WTC11 (cell line): Measurements from ENCODE around the gene TRA2A. TPM values are rescaled to one million over a fixed set of nuclear protein-coding genes. Genes with fewer than 3 reads are reported as not detected.

Experiments
- AFF4 ChIP-seq: sonication (generic); formaldehyde crosslinking; IDR thresholded peaks from 2 replicates; pipeline ENCODE4 v1.8.1; 2023; ENCODE audit warnings: mild to moderate bottlenecking, missing genetic modification reagents, borderline replicate concordance
- ARID4B ChIP-seq: sonication (generic); formaldehyde crosslinking; IDR thresholded peaks from 2 replicates; pipeline ENCODE4 v1.8.0; 2023; ENCODE audit warnings: missing genetic modification reagents, mild to moderate bottlenecking, borderline replicate concordance
- E2F4 ChIP-seq: sonication (generic); formaldehyde crosslinking; IDR thresholded peaks from 2 replicates; pipeline ENCODE4 v1.8.1; 2022; ENCODE audit warnings: low read depth, mild to moderate bottlenecking, moderate library complexity, missing genetic modification reagents, borderline replicate concordance
- ELF4 ChIP-seq: sonication (generic); formaldehyde crosslinking; IDR thresholded peaks from 2 replicates; pipeline ENCODE4 v1.8.1; 2022; ENCODE audit warnings: low read depth, mild to moderate bottlenecking, moderate library complexity, missing genetic modification reagents
- FOXK1 ChIP-seq: sonication (generic); formaldehyde crosslinking; IDR thresholded peaks from 2 replicates; pipeline ENCODE4 v1.8.0; 2022; ENCODE audit warnings: mild to moderate bottlenecking, moderate library complexity, missing genetic modification reagents
- GABPB1 ChIP-seq: sonication (generic); formaldehyde crosslinking; IDR thresholded peaks from 2 replicates; pipeline ENCODE4 v1.8.1; 2023; ENCODE audit warnings: mild to moderate bottlenecking, missing genetic modification reagents
- NFE2L1 ChIP-seq: sonication (generic); formaldehyde crosslinking; IDR thresholded peaks from 2 replicates; pipeline ENCODE4 v1.8.1; 2023; ENCODE audit warnings: missing genetic modification reagents
- NR1H2 ChIP-seq: sonication (generic); formaldehyde crosslinking; IDR thresholded peaks from 2 replicates; pipeline ENCODE4 v1.9.0; 2021; ENCODE audit warnings: mild to moderate bottlenecking, moderate library complexity, missing genetic modification reagents
- PREB ChIP-seq: sonication (generic); formaldehyde crosslinking; IDR thresholded peaks from 2 replicates; pipeline ENCODE4 v1.8.1; 2022; ENCODE audit warnings: mild to moderate bottlenecking, missing genetic modification reagents, moderate library complexity, borderline replicate concordance
- STAT6 ChIP-seq: sonication (generic); formaldehyde crosslinking; conservative IDR thresholded peaks from 2 replicates; pipeline ENCODE4 v1.8.1; 2023; ENCODE audit warnings: mild to moderate bottlenecking, low read depth, missing genetic modification reagents, moderate library complexity
- TEAD4 ChIP-seq: sonication (generic); formaldehyde crosslinking; IDR thresholded peaks from 2 replicates; pipeline ENCODE4 v1.8.0; 2022; ENCODE audit warnings: mild to moderate bottlenecking, missing genetic modification reagents
- TP53 ChIP-seq: sonication (generic); formaldehyde crosslinking; IDR thresholded peaks from 2 replicates; pipeline ENCODE4 v1.8.1; 2023; ENCODE audit warnings: mild to moderate bottlenecking, missing genetic modification reagents
- ZBTB43 ChIP-seq: sonication (generic); formaldehyde crosslinking; IDR thresholded peaks from 2 replicates; pipeline ENCODE4 v1.8.1; 2023; ENCODE audit warnings: mild to moderate bottlenecking, missing genetic modification reagents
- ZNF219 ChIP-seq: sonication (generic); formaldehyde crosslinking; IDR thresholded peaks from 2 replicates; pipeline ENCODE4 v1.8.0; 2023; ENCODE audit warnings: missing genetic modification reagents, mild to moderate bottlenecking, borderline replicate concordance
- ZNF263 ChIP-seq: sonication (generic); formaldehyde crosslinking; IDR thresholded peaks from 2 replicates; pipeline ENCODE4 v1.8.1; 2022; ENCODE audit warnings: low read depth, mild to moderate bottlenecking, moderate library complexity, missing genetic modification reagents
- total RNA-seq: library from RNA; stranded (reverse); gene quantifications from 3 replicates; pipeline ENCODE4 v1.2.3, GENCODE V29; 2021

TRA2A gene
- total RNA-seq, 1 experiment from 2014 or later: 110 TPM

- TF ChIP-seq STAT6 (CRISPR knock-in tag): no peak
- TF ChIP-seq ELF4 (CRISPR knock-in tag): no peak
- 0 out of 2 replicates have a peak, but pooled peaks have one; percentile 8 for TF ChIP-seq NR1H2
- TF ChIP-seq E2F4 (CRISPR knock-in tag): no peak
- TF ChIP-seq TP53: 0 out of 2 replicates have a peak, but pooled peaks have one; percentile 30
- 0 out of 2 replicates have a peak, but pooled peaks have one; percentile 18 for TF ChIP-seq AFF4
- TF ChIP-seq ARID4B (CRISPR knock-in tag): peak; percentile 30; the same call in 1 of the 2 replicates
- 0 out of 2 replicates have a peak, but pooled peaks have one; percentile 9 for TF ChIP-seq ZNF263 (CRISPR knock-in tag)
- no peak for TF ChIP-seq ZBTB43
- TF ChIP-seq GABPB1 (CRISPR knock-in tag): 0 out of 2 replicates have a peak, but pooled peaks have one; percentile 14
- TF ChIP-seq FOXK1 (CRISPR knock-in tag): no peak
- TF ChIP-seq NFE2L1 (CRISPR knock-in tag): no peak
- TF ChIP-seq TEAD4: no peak
- peak; percentile 85; the same call in 1 of the 2 replicates for TF ChIP-seq ZNF219 (CRISPR knock-in tag)
- TF ChIP-seq PREB (CRISPR knock-in tag): no peak
Observed at GRCh38 chr7:23469150-23469960, 62.4 kb downstream of the TRA2A start (continued).
